Fibroblast of villous mesenchyme (primary cell): Measurements from ENCODE around the gene AFM. TPM values are rescaled to one million over a fixed set of nuclear protein-coding genes. Genes with fewer than 3 reads are reported as not detected.

Experiments used
- DNase-seq: peaks from one replicate; pipeline ENCODE4 v3.0.0-alpha.2; 2010; ENCODE audit warnings: low read depth
- H3K4me3 ChIP-seq: 2 replicates; pipeline ENCODE4 v1.5.1; 2011; ENCODE audit warnings: low read depth, mild to moderate bottlenecking, low read length
- CTCF ChIP-seq: IDR thresholded peaks from 2 replicates; pipeline ENCODE4 v1.5.1; 2012; ENCODE audit warnings: low read depth, mild to moderate bottlenecking, low read length; ENCODE audit not compliant: insufficient read depth
- total RNA-seq: library from RNA; depleted of rRNA; stranded (reverse); fragments of >200 nt; gene quantifications from 2 replicates; pipeline ENCODE4 v1.2.3, GENCODE V29; 2012

AFM gene
- total RNA-seq, 1 donor = not detected

- no peak overlapping the region for H3K4me3 ChIP-seq
- DNase-seq = no peak
- no peak for TF ChIP-seq CTCF
These were observed 10.8 kb upstream of the AFM start for GRCh38 chr4:73470728-73471127.

- no peak for DNase-seq
- TF ChIP-seq CTCF = no peak
- no peak overlapping the region for H3K4me3 ChIP-seq
These were observed 4.4 kb upstream of the AFM start for GRCh38 chr4:73477176-73477575.

- no peak overlapping the region for H3K4me3 ChIP-seq
- no peak for DNase-seq
- TF ChIP-seq CTCF = no peak
These were observed 2.2 kb upstream of the AFM start for GRCh38 chr4:73479323-73479722.

GRCh38 chr4:73485085-73485484 is 3.5 kb downstream of the AFM start:
- no peak for DNase-seq
- TF ChIP-seq CTCF = no peak
- H3K4me3 ChIP-seq = no peak overlapping the region

- DNase-seq = no peak
- no peak overlapping the region for H3K4me3 ChIP-seq
These were observed 4.1 kb downstream of the AFM start for GRCh38 chr4:73485596-73485995.

GRCh38 chr4:73486497-73486896 is 5.0 kb downstream of the AFM start:
- no peak overlapping the region for H3K4me3 ChIP-seq
- DNase-seq = no peak
- no peak for TF ChIP-seq CTCF

More at GRCh38 chr4:73485596-73485995, 4.1 kb downstream of the AFM start:
- TF ChIP-seq CTCF = no peak

- DNase-seq = no peak
- no peak overlapping the region for H3K4me3 ChIP-seq
- no peak for TF ChIP-seq CTCF
These were observed 5.7 kb downstream of the AFM start for GRCh38 chr4:73487233-73487632.
